Upper lobe of left lung (tissue), 6 donors: ENCODE results near the gene UBAP1L. TPM values are rescaled to one million over a fixed set of nuclear protein-coding genes. Genes with fewer than 3 reads are reported as not detected.
"Not testable (repeated sequence)": the region's sequence is repeated elsewhere in the genome, so short reads cannot be mapped to it uniquely, and the experiment has no call there.

ENCODE experiments used
- ATAC-seq, 2 donors: fragments of 200-7000 bp; cut with Tn5 transposase; one replicate each; pipeline ENCODE4 v1.9.1; 2022; ENCODE audit warnings: mild to moderate bottlenecking in 2 of 2, moderate library complexity in 2 of 2; ENCODE audit not compliant: low FRiP score in 2 of 2
- DNase-seq, 2 donors: peaks; one replicate each; pipeline ENCODE4 v3.0.0-alpha.2; 2019 to 2020
- H3K27ac ChIP-seq, 4 donors: fragments of 200-600 bp; sonication (generic); one replicate each; pipeline ENCODE4 v1.5.1; 2016 to 2019
- H3K27me3 ChIP-seq, 4 donors: fragments of 200-600 bp; sonication (generic); one replicate each; pipeline ENCODE4 v1.5.1; 2017 to 2019
- H3K36me3 ChIP-seq, 4 donors: fragments of 200-600 bp; sonication (generic); one replicate each; pipeline ENCODE4 v1.5.1; 2016 to 2019
- H3K4me1 ChIP-seq, 4 donors: fragments of 200-600 bp; sonication (generic); one replicate each; pipeline ENCODE4 v1.5.1; 2018 to 2019
- H3K4me3 ChIP-seq, 4 donors: fragments of 200-600 bp; sonication (generic); one replicate each; pipeline ENCODE4 v1.5.1; 2017 to 2019; ENCODE audit warnings: mild to moderate bottlenecking in 2 of 4, moderate library complexity in 1 of 4
- H3K9me3 ChIP-seq, 4 donors: fragments of 200-600 bp; sonication (generic); one replicate each; pipeline ENCODE4 v1.5.1; 2018 to 2019
- EP300 ChIP-seq, 4 donors: sonication (generic); formaldehyde crosslinking; IDR thresholded peaks; one replicate each; pipeline ENCODE4 v1.5.1; 2017; ENCODE audit warnings: antibody characterized with exemption in 4 of 4, control low read depth in 2 of 4
- POLR2A ChIP-seq, 4 donors: fragments of 450-650 bp; IDR thresholded peaks; one replicate each; pipeline ENCODE4 v1.5.1; 2016 to 2017; ENCODE audit warnings: antibody characterized with exemption in 4 of 4, mild to moderate bottlenecking in 2 of 4
- POLR2AphosphoS5 ChIP-seq, 2 donors: sonication (generic); formaldehyde crosslinking; IDR thresholded peaks; one replicate each; pipeline ENCODE4 v1.5.1; 2017; ENCODE audit warnings: antibody characterized with exemption in 2 of 2
- WGBS, 2 donors: methylation state at CpG; one replicate each; pipeline ENCODE4 v1.1.5; 2017 to 2018; 5-methylcytosine and 5-hydroxymethylcytosine counted together
- total RNA-seq, 6 donors: library from RNA; depleted of rRNA in 4 of 6; stranded (reverse); fragments of >200 nt in 4 of 6; gene quantifications; one replicate each; pipeline versions ENCODE4 v1.1.0 to v1.2.1, GENCODE V29; 2016 to 2021
- TF ChIP-seq, protein P1 (sequence below), 6 experiments: fragments of 450-650 bp in 4 of 6; fragments of 200-600 bp in 2 of 6; sonication (generic) in 2 of 6; IDR thresholded peaks; one replicate each; pipeline ENCODE4 v1.5.1; 2016 to 2019; ENCODE audit warnings: antibody characterized with exemption in 6 of 6
- donor health status: DM: no; HTN: no; CAD: no; lungs with moderate emphysema.
- donor health status: DM: no; HTN: yes; CAD: no; lungs with severe emphysema.

UBAP1L gene
- total RNA-seq, 6 donors from 2014 or later, result 3.3 to 10.5 (median 4.8) TPM

DNA sequence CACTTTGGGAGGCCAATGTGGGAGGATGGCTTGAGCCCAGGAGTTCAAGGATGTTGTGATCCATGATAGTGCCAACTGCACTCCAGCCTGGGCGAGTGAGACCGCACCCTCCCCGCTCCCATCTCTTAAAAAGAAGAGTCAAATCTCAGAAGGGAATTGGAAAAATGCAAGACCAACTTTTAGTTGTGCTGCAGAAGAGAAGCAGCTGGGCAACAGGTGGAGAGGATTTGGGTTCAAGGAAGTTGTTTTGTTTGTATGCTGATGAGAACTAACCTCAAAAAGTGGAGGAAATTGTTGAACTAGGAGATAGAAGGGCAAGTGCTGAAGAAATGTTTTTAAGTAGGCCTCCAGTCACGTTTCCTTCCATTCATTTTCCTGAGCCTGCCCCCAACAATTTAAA is 31.4 kb upstream of the UBAP1L start:
- TF ChIP-seq, protein P1, sequence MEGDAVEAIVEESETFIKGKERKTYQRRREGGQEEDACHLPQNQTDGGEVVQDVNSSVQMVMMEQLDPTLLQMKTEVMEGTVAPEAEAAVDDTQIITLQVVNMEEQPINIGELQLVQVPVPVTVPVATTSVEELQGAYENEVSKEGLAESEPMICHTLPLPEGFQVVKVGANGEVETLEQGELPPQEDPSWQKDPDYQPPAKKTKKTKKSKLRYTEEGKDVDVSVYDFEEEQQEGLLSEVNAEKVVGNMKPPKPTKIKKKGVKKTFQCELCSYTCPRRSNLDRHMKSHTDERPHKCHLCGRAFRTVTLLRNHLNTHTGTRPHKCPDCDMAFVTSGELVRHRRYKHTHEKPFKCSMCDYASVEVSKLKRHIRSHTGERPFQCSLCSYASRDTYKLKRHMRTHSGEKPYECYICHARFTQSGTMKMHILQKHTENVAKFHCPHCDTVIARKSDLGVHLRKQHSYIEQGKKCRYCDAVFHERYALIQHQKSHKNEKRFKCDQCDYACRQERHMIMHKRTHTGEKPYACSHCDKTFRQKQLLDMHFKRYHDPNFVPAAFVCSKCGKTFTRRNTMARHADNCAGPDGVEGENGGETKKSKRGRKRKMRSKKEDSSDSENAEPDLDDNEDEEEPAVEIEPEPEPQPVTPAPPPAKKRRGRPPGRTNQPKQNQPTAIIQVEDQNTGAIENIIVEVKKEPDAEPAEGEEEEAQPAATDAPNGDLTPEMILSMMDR (IDR thresholded peaks at IDR 0.05), result no peak
- no peak for TF ChIP-seq EP300 (IDR thresholded peaks at IDR 0.05)
- TF ChIP-seq POLR2A (IDR thresholded peaks at IDR 0.05), result no peak
- no peak for TF ChIP-seq POLR2AphosphoS5 (IDR thresholded peaks at IDR 0.05)
- ATAC-seq (no peak), DNase-seq (no peak)
- no peaks in the 10 kb centered on the region for H3K9me3 ChIP-seq
- H3K4me1 ChIP-seq, result no peaks in the 10 kb centered on the region
- no peaks in the 10 kb centered on the region for H3K27me3 ChIP-seq
- peaks cover 9 to 45% (median 24%) of the 10 kb centered on the region in 4 donors for H3K36me3 ChIP-seq
- no peak overlapping the region for H3K4me3 ChIP-seq
- H3K27ac ChIP-seq, result no peak overlapping the region
- 85 to 92% methylated on average over 4 of the region's 4 CpGs for WGBS, 2 donors

DNA sequence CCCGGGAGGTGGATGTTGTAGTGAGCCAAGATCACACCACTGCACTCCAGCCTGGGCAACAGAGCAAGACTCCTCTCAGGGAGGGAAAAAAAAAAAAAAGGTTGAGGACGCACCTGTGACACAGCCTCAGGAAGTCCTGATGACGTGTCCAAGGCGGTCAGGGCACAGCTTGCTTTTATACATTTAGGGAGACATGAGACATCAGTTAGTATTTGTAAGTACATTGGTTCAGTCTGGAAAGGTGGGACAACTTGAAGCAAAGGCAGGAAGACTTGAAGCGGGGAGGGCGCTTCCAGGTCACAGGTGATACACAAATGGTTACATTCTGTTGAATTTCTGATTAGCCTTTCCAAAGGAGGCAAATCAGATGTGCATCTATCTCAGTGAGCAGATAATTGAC is 23.6 kb upstream of the UBAP1L start:
- not testable (repeated sequence) for DNase-seq, ATAC-seq, H3K9me3 ChIP-seq, H3K27me3 ChIP-seq, H3K36me3 ChIP-seq, H3K4me3 ChIP-seq, H3K27ac ChIP-seq, H3K4me1 ChIP-seq
- 93% methylated on average over 6 of the region's 6 CpGs for WGBS, 2 donors

DNA sequence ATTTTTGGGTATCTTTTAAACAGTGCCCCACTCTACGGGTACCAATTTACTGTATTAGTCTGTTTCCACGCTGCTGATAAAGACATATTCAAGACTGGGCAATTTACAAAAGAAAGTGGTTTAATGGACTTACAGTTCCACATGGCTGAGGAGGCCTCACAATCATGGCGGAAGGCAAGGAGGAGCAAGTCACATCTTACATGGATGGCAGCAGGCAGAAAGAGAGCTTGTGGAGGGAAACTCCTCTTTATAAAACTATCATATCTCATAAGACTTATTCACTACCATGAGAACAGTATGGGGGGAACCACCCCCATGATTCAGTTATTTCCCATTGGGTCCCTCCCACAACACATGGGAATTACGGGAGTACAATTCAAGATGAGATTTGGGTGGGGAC is 22.9 kb upstream of the UBAP1L start:
- not testable (repeated sequence) for ATAC-seq

DNA sequence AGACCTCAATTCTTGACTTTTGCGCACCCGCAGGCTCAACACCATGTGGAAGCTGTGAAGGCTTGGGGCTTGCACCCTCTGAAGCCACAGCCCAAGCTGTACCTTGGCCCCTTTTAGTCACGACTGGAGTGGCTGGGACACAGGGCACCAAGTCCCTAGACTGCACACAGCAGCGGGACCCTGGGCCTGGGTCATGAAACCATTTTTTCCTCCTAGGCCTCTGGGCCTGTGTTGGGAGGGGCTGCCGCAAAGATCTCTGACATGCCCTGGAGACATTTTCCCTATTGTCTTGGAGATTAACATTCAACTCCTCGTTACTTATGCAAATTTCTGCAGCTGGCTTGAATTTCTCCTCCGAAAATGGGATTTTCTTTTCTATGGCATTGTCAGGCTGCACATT is 22.1 kb upstream of the UBAP1L start:
- not testable (repeated sequence) for H3K9me3 ChIP-seq, H3K36me3 ChIP-seq, H3K27me3 ChIP-seq, H3K27ac ChIP-seq, H3K4me3 ChIP-seq, ATAC-seq
- H3K4me1 ChIP-seq, result peaks cover 7 to 18% (median 10%) of the 10 kb centered on the region in 4 donors
- 92 to 99% methylated on average over 3 to 7 of the region's 7 CpGs for WGBS, 2 donors
- peak in 1 of 2 donors; percentile 11 for DNase-seq

More for the DNA sequence above, 22.9 kb upstream of the UBAP1L start:
- H3K9me3 ChIP-seq, H3K27ac ChIP-seq, H3K27me3 ChIP-seq, H3K36me3 ChIP-seq, H3K4me3 ChIP-seq, DNase-seq: not testable (repeated sequence)
- WGBS, 2 donors, result 97% methylated on average over 4 of the region's 4 CpGs
- H3K4me1 ChIP-seq, result peaks cover 3 to 10% (median 4%) of the 10 kb centered on the region in 4 donors

DNA sequence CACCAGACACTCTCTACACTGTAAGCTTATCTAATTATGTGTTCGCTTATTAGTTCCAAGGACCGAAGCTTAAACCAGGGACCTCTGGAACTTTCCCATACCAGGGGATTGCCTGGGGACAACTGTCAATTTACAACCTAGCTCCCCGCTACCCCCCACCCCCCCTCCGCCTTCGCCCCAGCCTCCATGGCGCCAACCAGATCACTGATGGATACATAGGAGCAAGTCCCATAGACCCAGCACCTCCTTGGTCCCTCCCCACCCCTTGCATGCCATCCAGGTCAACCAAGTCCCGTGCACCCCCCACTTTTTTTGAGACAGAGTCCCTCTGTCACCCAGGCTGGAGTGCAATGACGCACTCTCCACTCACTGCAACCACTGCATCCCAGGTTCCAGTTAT is 19.5 kb upstream of the UBAP1L start:
- Histone ChIP-seq H3K9me3 (peaks cover 0 to 4% (median 2%) of the 10 kb centered on the region in 4 donors), H3K27me3 (no peaks in the 10 kb centered on the region), H3K4me1 (peaks cover 19 to 32% (median 20%) of the 10 kb centered on the region in 4 donors), H3K27ac (no peak overlapping the region), H3K4me3 (peak overlapping the region in 2 of 4 donors; percentile 89 to 90), H3K36me3 (peaks cover 0 to 9% (median 2%) of the 10 kb centered on the region in 4 donors)
- ATAC-seq (no peak), DNase-seq (no peak)
- TF ChIP-seq, protein P1 (IDR thresholded peaks at IDR 0.05), result no peak
- TF ChIP-seq POLR2AphosphoS5 (IDR thresholded peaks at IDR 0.05), result no peak
- TF ChIP-seq EP300 (IDR thresholded peaks at IDR 0.05), result no peak
- TF ChIP-seq POLR2A (IDR thresholded peaks at IDR 0.05), result no peak
- WGBS, 2 donors, result 91 to 96% methylated on average over 8 of the region's 8 CpGs

DNA sequence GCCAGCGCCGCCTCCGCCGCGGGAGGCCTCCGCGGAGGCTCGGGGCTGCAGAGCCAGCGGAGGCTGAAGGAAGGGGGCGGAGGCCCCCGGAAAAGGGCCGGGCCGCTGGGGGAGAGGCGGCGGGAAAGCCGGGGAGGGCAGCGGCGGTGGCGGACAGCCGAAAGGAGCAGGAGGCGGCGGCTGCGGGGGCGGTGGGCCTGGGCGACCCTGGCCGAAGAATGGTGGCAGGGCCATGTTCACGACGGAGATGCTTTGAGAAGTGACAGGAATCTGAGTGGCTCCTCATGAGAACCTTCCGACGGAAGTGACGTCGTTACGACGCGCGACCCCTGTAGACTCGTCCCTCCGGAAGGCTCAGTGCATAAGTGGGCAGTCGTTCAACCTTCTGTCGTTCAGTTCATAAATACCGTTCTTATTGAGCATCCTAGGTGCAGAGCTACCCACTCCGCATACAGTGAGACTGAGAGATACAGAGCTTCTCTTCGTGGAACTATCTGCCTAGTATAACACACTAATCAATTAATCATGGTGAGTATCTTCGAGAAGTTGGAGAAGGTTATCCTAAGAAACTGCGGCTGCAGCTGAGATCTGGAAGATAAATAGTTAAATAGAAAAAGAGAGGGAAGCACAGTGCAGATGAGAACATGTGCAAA is 18.7 kb upstream of the UBAP1L start, which contains the start of gene PDCD7:
PDCD7 (minus strand) TSS at position 261 of the 653 bp plus-strand sequence; CDS start at position 234, 27 bp downstream.
- peak within 1 kb of the TSS; percentile 89 to 95 (median 90) for H3K4me3 ChIP-seq
- ATAC-seq (peak; percentile 91 to 95), DNase-seq (peak; percentile 90 to 92)
- peaks cover 0 to 14% (median 8%) of the 10 kb centered on the region in 4 donors for H3K36me3 ChIP-seq
- H3K4me1 ChIP-seq, result peaks cover 19 to 32% (median 20%) of the 10 kb centered on the region in 4 donors
- peaks cover 0 to 4% (median 2%) of the 10 kb centered on the region in 4 donors for H3K9me3 ChIP-seq
- TF ChIP-seq EP300 (IDR thresholded peaks at IDR 0.05) (no peak), POLR2A (IDR thresholded peaks at IDR 0.05) (peak in 3 of 4 donors; percentile 54 to 78 (median 70)), POLR2AphosphoS5 (IDR thresholded peaks at IDR 0.05) (peak; percentile 80 to 89)
- TF ChIP-seq, protein P1 (IDR thresholded peaks at IDR 0.05), result no peak
- WGBS, 2 donors, result 1 to 2% methylated on average over 16 to 34 of the region's 45 CpGs
- peak within 1 kb of the TSS; percentile 83 to 93 (median 89) for H3K27ac ChIP-seq
- H3K27me3 ChIP-seq, result no peaks in the 10 kb centered on the region
